ENCODE results near the gene WFS1.

WFS1 gene

DNA sequence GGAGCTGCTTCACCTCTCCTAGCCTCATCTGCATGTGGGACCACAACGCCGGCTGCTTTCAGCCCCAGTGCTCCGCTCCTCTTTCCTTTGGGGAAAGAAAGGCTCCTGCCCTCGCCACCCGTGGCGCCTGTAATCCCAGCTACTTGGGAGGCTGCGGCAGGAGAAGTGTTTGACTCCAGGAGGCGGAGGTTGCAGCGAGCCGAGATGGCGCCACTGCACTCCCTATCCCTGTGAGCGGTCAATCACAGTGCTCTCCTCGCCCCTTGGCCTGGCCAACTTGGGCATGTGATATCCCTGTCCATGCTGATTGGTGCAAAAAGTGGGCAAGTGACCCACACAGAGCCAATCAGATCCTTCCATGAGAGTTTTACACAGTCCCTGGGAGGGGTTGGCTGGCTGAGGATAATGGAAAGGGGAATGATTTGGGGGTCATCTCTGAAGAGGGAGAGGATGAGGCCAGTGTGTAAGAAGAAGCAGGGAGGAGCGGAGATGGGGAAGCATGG lies 56.2 kb downstream of the WFS1 start:
- DNase-seq (ENCODE audit: low read depth), result no peak

DNA sequence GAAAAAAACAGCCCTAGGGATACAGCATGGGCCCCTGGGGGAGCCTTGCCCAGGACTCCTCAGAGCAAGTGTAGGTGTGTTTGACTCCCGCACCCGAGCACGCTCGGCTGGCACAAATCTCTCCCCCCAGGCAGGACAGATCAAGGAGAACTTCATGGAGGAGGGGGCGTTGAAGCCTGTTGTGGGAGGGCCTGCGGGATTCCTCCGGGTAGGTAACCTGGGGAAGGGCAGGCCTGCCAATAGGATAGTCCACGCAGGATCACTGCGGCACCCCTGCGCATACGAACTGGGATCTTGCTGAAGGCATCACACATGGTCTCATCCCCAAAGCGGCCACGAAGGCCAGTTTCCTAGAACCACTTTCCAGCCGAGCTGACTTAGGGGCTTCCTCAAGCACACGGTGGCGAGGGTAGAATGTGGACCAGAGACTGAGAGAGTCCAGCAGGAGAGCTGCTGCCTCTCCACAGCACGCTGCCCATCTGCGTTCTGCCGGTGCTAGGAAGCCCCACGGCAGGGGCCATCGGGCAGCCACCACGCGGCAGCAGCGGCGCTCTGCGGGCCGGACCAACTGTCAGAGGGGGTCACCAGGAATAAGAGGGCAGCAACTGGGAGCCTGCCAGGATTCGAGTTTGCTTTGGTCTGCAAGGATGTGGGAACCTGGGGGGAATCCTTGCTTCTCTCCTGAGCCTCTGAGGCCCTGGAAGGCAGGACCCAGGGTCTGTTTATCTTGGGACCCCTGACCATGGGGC lies 56.8 kb downstream of the WFS1 start:
- no peak for DNase-seq (ENCODE audit: low read depth)

DNA sequence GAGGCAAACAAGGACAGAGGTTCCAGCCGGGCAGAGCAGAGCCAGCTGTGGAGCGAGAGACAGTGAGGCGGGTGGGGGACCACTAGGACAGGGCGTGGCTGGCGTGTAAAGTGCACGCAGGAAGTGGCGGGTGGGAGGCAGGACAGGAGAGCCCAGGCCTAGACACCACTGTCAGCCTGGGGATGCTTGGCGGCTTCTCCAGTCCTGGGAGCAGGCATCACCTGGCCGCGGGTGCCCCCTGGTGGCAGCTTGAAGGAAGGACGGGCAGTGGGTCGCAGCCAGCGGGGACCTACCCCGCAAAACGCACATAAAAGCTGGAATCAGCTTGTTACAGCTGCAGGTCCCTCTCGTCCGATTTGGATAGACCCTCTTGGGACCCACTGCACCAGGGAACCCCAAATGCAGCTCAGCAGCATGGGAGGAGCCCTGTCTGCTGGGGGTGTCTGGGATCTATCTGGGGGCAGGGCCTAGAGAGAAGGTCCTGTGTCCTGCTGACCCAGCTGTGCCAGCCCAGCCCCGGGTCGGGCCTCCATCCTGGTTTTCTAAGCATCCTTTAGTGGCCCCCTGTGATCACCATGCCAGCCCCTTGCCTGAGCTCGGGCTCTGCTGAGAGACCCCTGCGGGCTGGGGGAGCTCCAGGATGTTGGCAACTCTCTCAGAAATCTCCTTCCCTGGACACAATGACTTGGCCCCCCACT lies 57.7 kb downstream of the WFS1 start:
- DNase-seq (ENCODE audit: low read depth), result peak; percentile 55

DNA sequence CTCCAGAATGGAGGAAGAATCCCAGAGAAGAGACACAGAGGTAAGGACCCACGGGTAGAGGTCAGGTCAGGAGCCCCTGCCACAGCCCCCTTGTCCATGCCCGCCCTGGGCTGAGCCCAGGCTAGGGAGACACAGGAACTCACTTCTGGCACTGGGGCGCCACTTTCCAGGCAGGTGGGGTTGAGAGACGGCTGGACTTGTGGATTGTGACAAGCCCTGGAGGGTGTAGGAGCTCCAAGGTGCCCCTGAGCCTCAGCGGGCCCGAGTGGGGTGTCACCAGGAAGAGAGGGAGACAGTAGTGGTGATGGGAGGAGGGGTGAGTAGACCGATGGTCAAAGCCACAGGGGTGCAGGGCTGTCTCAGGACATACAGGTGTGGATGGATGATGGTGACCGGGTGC lies 58.9 kb downstream of the WFS1 start:
- no peak for DNase-seq (ENCODE audit: low read depth)

DNA sequence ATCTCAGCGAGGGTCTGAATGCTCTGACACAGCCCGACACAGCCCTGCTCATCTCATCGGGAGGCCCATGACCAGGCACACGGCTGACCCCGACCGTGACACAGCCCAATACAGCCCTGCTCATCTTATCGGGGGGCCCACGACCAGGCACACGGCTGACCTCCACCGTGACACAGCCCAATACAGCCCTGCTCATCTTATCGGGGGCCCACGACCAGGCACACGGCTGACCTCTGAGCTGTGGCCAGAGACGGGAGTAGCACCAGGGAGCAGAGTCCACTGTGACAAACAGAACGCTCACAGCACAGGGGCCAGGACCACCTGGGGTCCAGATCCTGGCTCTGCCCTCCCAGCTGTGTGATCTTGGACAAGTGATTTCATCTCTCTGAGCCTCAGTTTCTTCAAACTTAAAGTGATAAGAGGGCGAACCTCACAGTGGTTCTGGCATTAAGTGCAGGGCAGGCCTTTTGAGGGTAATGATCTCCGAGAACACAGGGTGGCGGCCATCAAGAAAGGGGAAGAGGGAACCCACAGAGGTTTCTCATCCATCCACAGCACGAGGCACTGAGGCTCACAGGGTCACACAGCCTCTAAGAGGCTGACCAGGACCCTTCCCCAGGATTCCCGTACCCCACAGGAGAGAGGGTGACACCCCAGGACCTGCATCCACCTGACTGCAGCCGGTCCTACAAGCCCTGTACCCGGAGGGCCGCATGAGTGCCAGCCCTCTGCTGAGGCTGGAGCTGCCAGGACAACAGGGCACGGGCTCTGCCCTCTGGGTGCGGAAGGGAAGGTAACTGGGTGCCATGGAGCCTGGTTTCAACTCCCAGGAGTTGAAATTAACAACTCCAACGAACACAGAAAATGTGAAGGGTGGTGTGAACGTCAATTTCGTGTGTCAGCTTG lies 60.1 kb downstream of the WFS1 start:
- no peak for DNase-seq (ENCODE audit: low read depth)

DNA sequence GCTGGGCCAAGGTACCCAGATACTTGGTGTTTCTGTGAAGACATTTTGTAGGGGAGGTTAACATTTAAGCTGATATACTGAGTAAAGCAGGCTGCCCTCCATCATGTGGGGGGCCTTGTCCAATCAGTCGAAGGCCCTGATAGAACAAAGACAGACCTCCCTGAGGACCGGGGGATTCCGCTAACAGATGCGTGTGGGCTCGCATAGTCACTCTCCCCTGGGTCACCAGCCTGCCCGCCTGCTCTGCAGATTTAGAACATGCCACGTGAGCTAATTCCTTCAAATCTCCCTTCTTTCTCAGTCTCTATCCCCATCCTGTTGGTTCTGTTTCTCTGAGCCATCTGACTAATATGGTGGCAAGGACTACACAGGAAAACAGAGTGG lies 60.7 kb downstream of the WFS1 start:
- no peak for DNase-seq (ENCODE audit: low read depth)

DNA sequence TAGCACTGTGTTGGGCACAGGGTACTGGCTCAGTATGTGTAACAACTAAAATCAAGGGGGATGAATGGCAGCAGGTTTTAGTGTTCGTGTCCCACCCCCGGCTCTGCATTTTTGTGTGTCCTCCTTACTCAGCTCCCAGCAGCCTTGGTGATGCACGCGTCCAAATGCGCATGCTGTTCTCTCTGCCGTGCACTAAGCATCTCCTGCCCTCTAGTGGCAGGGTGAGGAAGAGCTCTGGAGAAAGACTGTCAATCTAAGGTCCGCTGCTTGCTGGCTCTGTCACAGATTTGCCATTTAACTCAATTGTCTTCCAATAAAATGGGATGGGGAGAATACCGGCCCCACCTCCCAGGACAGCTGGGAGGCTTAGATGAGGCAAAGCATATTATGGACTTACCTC lies 61.4 kb downstream of the WFS1 start:
- peak; percentile 20 for DNase-seq (ENCODE audit: low read depth)

DNA sequence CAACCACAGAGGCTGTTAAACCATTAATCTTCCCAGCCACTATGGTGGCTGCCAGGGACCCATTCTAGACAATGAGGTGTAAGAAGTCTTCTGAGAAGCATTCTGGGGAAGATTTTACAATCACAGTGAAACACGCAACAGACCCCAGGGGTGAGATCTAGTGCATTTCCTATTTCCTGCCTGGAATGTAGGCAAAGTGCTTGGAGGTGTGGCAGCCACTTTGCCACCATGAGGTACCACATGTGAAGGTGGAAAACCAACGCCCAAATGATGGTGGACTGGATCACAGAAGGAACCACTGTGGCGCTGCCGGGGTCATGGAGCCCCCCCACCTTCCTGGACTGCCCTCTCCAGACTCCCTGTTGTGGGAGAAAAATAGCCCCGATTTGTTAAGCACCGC lies 61.8 kb downstream of the WFS1 start:
- no peak for DNase-seq (ENCODE audit: low read depth)

DNA sequence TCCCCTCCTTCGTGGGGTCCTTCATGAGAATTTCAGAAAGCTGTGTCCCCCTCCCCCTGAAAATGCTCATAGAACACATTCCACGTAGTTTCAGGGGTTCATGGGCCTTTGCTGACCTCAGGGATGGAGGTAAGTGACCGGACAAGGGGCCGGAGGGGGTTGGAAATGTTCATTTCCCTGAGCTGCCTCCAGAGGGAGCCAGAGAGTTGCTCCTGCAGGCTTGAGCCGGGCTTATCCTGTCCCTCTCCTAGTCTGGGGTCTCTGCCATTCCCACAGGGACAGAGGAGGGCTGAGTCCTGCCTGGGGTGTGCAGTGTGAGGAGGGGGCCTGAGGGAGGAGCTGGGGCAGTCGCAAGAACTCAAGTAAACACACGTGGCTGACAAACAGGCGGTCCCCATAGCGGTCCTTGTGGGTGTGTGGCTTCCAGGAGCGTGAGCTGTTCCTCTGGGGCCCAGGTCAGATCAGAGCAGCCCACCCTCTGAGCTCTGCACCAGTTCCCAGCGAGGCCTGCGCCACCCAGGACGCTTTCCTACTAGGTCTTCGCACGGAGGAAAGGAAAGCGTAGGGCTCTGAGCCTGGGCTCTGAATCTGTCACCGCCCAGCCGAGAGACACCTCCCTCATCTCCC lies 62.5 kb downstream of the WFS1 start:
- DNase-seq (ENCODE audit: low read depth), result peak; percentile 11

DNA sequence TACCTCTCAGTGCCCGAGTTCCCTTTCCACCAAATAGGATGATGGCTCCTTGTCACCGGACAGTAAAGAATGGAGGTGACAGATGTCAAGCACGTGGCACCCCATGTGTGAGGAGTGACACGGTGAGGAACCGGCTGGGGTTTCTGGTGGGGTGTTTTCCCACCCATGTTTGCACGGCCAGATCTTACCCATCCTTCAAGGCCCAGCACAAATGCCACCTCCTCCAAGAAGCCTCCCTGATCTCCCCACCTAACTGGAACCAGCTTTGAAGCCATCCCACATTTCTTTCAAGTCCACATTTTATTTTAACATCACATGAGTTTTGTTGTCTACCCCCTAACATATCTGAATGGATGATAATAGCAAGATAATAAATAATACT lies 63.0 kb downstream of the WFS1 start:
- DNase-seq (ENCODE audit: low read depth), result no peak

DNA sequence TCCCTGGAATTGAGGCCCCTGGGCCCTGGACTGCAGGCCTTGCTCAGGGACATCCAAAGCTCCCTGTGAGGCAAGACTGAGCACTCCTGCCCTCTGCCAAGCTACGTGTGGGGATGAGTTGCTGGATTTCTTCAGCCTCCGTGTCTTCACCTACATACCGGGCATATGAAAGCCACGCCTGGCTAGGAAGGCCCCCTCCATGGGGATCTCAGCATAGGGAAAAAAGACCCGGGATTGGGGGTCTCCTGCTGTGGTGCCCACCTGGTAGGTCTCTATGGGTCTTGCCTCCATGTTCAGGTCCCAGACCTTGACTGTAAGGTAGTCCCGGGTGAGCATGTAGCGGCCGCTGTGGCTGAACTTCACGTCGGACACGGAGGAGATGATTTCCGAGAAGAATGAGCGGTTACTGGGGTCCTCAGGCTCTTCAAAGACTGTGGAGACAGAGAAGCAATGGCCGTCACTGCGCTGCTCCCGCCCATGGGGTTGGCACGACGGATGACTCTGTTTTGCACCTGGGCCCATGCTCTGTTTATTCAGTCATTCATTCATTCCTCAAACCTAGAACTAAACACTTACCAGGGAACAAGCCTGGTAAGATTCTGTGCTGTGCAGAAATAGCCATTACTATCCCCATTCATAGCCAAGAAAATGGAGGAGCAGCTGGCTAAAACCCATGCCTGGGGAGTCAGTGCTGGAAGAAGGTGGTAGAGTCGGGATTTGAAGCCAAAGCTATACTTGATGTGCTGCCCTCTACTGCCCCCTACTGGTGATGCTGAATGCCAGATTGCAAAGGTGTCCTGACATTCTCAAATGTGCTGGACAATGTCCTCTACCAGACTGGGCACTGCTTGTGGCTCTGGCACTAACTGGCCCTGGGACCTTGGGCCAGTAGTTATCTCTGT lies 63.9 kb downstream of the WFS1 start:
- DNase-seq (ENCODE audit: low read depth), result peak; percentile 25

DNA sequence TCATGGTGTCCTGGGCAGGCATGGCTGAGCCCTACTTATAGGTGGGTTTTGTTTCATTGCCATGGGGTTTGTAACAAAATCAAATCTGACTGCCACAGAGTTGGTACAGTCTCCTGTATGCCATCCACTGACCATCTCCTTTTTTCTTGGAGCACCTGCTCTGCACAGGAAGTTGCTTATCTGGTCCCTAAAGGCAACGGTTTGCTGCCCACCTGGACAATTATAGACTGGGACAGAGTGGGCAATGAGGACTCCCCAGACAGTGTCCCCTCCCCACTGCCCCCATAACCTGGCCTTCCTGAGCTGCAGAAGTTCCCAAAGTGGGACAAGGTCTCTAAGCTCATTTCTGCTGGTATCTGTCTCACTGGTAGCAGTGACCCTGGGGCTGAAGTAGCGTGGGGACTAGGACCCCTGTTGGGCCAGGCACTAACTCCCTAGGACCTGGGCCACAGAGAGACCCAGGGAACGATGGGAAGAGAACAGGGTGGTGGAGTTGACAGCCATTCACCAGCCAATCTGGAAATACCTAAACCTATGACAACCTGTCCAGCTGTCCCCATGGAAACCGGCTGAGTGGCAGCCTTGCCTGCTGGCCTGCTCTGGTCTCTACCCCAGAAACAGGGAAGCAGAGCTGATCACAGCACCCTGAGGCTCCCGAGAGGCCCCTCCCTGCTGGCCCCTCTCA lies 64.7 kb downstream of the WFS1 start:
- DNase-seq (ENCODE audit: low read depth), result no peak

DNA sequence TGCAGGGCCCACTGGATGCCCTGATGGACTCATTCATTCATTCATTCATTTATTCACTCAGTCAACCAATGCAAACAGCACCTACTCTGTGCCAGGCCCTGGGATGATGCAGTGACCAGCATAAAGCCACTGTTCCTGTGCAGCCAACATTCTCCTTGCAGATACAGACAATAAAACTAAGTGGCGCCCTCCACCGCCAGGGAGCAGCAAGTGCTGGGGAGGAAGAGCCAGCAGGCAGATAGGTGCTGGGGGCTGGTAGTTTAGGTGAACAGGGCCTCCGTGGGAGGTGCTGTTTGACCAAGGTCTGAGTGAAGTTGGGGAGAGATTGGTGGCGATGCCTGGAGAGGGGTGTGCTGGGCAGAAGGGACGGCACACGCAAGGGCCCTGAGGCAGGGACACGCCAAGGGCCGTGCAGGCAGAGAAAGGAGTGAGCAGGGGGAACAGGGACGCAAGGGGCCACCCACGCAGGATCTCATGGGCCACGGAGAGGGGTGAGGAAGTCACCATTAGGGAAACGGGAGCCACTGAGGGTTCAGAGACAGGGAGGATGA lies 65.5 kb downstream of the WFS1 start:
- DNase-seq (ENCODE audit: low read depth), result no peak

DNA sequence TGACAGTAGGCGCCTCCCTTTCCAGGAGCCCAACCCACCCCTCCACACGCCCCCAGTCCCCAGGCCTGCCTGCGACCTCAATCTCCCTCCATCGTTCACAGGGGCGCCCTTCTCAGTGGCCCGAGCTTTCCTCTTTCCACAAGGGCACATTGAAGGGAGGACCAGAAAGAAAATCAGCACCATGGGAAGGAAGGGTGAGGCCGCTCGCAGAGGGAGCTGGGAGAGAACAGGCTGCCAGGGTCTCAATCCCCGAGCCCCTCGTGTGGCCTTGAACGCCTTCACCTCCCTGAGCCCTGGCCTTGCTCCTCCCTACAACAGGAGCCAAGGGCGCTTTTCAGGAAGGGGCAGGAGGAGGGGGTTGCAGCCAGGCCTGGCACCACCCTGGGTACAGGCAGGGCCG lies 66.5 kb downstream of the WFS1 start:
- no peak for DNase-seq (ENCODE audit: low read depth)

DNA sequence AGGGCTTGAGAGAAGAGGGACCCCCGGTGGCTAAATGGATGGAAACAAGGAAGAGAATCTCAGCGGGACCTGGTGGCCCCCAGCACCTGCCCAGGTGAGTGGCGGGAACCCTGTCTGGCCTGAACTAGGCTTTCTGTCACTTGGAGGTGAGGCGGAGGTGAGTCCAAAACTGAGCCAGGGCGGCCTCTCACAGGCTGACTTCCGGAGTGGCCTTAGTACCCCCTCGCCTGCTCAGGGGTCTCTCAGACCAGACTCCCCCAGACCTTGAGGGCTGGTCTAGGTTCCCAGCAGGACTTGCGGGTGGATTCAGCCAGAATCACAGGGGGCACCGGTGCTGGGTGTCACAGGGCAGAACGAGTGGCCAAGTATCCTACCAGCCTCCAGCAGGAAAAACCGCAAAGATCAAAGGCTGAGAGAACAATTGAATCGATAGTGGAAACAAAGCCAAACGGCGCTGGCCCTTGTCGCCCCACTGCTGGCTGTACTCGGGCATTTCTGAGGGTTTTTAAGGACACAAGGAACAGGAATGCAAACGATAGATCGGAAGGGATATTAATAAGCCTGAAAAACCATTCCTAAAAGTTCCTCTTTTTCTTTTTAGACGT lies 67.8 kb downstream of the WFS1 start:
- no peak for DNase-seq (ENCODE audit: low read depth)

DNA sequence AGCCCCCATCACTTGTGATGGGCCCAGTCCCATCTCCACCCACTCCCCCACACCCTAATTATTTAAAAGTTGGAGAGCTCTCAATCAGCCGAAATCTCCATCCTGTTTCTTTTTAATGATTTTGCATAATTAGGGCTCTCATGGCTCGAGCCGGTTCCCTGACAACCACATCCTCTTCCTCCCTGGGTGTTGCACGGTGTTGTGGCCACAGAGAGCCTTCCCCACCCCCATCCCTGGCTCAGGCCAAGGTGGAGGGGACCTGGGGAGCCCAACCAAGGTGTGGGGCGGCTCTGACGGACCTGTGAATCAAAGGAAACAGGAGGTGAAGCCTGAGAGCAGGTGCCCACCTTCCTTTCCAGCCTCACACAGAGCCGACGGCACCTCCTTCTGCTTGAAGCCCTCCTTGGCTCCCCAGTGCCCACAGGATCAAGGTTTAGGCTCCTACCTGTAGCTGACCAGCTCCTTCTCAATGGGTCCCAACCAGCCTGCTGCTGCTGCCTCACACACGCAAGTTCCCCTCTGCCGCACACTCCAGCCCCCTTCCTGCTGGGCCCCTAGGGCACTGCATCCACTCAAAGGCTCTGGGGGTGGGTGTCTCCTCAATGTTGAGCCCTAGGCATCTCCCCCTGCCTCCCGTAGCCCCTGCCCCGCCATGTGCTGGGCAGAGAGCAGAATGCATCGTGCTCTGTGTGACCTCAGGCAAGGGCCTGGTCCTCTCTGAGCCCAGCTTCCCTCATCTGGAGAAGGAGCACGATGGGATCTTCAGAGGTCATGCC lies 68.7 kb downstream of the WFS1 start:
- no peak for DNase-seq (ENCODE audit: low read depth)

DNA sequence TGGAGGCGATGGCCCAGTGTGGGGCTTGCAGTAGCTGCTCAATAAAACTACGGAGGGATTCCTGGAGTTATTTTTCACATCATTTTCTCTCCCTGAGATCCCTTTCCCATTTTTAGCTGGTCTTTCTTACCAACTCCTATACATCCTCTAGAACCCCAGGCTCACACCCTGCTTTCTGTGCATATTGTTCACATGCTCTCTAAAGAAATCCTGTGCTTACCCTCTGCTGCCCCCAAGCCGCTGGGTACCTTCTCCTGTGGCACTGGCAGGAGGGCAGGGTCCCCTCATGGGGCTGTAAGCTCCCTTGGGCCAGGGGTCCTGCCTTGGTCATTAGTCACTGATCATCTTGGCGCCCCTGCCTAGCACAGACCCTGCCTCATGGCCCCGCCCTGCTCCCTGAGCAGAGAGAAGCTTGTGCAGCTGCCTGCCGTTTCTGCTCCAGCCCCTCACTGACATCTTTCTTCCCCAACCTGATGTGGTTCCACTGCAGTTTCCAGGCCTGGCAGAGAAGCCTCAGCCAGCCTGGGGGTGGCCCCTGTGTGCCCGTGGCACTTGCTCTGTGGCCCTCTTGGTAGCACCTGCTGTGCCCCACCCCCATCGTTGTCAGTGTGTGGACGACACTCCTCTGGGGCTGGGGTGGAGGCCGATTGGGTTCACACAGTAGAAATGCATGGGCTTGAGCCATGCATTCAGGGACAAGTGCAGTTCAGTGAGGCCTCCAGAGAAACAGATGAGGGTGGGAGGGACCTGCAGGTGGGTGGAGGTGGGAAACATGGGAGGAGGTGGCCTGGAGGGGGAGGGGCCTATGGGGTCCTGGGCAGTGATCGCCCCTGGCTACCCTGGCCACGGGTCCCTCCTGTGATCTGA lies 69.5 kb downstream of the WFS1 start:
- DNase-seq (ENCODE audit: low read depth), result no peak

DNA sequence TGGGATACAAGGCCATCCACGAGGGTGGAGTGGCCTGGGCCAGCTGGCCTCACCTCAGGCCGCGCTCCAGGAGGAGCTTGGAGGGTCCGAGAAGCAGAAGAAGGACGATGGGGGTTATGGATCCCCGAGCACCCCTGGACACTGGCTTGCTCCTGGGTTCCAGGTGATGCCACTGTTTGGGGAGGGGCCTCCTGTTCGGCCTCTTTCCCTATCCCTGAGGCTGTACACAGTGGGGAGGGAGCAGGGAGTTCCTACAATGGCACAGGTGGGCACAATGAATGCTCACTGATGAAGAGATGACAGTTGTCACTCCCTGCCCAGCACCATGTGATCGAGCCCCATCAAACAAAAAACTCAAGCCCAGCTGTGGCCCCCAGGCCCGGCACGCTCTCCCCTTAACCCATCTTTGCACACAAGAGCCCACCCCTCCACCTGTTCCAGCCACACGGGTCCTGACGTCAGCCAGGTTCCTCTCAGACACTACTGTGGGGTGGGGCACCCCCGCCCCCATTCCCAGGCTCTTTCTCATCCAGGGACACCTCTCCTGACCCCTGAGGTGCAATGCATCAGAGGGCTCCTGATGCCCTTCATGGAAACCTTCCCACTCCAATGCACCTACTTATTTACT lies 70.3 kb downstream of the WFS1 start:
- DNase-seq (ENCODE audit: low read depth), result no peak

Measured in iris pigment epithelial cell (primary cell).